ENCODE measurements around the gene AKT1.

DNA sequence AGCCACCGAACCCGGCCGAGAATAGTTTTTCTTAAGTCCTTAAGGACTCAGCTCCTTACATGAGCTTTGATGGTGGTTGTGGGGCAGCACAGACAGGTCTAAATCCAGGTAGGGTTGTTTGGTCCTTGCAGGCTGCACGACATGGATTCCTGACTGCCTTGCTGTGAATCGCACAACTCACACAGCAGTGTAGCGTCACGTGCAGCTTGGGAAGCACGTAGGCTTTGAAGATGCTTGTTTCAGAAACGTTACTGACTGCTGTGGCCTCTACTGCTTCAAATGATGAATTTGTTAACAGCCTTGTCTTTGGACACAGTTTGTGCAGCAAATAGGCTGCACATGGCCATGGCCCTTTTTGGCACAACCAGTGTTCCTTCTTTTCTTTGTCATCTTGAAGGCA lies 35.2 kb upstream of the AKT1 start:
- TF ChIP-seq EZH2 (IDR thresholded peaks at IDR 0.05; ENCODE audit: insufficient read depth, poor library complexity, severe bottlenecking) (no peak), EZH2phosphoT487 (IDR thresholded peaks at IDR 0.05; ENCODE audit: insufficient read depth, low read depth) (no peak)
